Calu3 (cell line): ENCODE data around the gene TCIRG1. TPM values are rescaled to one million over a fixed set of nuclear protein-coding genes. Genes with fewer than 3 reads are reported as not detected.

Source experiments
- BruUV-seq: library from RNA; stranded (reverse); fragments of 400-500 nt; replicated peaks from 2 replicates; lab custom pipeline; 2021; lab: Mats Ljungman, UMichigan
- CTCF ChIA-PET: fragments of 300-600 bp; sonication (Branson Sonifier 250); formaldehyde crosslinking; loops from one replicate; lab custom pipeline; 2022; ENCODE audit warnings: antibody characterized with exemption; lab: Charles Lee
- DNase-seq: peaks from one replicate; pipeline ENCODE4 v3.0.0; 2022
- H3K27ac Mint-ChIP-seq: one replicate; pipeline ENCODE4 v1.8.0; 2022; ENCODE audit warnings: mixed read lengths; ENCODE audit not compliant: unreplicated experiment
- H3K27me3 Mint-ChIP-seq: one replicate; pipeline ENCODE4 v1.8.0; 2022; ENCODE audit warnings: mixed read lengths; ENCODE audit not compliant: unreplicated experiment
- H3K36me3 Mint-ChIP-seq: one replicate; pipeline ENCODE4 v1.8.0; 2022; ENCODE audit warnings: mild to moderate bottlenecking, moderate library complexity, mixed read lengths; ENCODE audit not compliant: insufficient read depth, unreplicated experiment
- H3K4me1 Mint-ChIP-seq: one replicate; pipeline ENCODE4 v1.8.0; 2022; ENCODE audit warnings: mild to moderate bottlenecking, low read depth, mixed read lengths; ENCODE audit not compliant: unreplicated experiment
- H3K4me3 Mint-ChIP-seq: one replicate; pipeline ENCODE4 v1.8.0; 2022; ENCODE audit warnings: mild to moderate bottlenecking, low read depth, moderate library complexity, mixed read lengths; ENCODE audit not compliant: unreplicated experiment
- H3K9me3 Mint-ChIP-seq: one replicate; pipeline ENCODE4 v1.8.0; 2022; ENCODE audit warnings: low read depth, mixed read lengths; ENCODE audit not compliant: unreplicated experiment
- CTCF ChIP-seq: fragments of 200-600 bp; IDR thresholded peaks from one replicate; pipeline ENCODE4 v1.8.0; 2022; ENCODE audit warnings: antibody characterized with exemption; ENCODE audit not compliant: unreplicated experiment
- intact Hi-C: fragments of 100-400 bp; cut with micrococcal nuclease; formaldehyde crosslinking; loops from one replicate; pipeline ENCODE4 v1.10.0; 2022; ENCODE audit not compliant: unreplicated experiment
- total RNA-seq: library from RNA; stranded (reverse); gene quantifications from 2 replicates; pipeline ENCODE4 v1.2.3, GENCODE V29; 2022

TCIRG1 gene
- total RNA-seq, 1 experiment from 2014 or later, result 49.7 TPM

DNA sequence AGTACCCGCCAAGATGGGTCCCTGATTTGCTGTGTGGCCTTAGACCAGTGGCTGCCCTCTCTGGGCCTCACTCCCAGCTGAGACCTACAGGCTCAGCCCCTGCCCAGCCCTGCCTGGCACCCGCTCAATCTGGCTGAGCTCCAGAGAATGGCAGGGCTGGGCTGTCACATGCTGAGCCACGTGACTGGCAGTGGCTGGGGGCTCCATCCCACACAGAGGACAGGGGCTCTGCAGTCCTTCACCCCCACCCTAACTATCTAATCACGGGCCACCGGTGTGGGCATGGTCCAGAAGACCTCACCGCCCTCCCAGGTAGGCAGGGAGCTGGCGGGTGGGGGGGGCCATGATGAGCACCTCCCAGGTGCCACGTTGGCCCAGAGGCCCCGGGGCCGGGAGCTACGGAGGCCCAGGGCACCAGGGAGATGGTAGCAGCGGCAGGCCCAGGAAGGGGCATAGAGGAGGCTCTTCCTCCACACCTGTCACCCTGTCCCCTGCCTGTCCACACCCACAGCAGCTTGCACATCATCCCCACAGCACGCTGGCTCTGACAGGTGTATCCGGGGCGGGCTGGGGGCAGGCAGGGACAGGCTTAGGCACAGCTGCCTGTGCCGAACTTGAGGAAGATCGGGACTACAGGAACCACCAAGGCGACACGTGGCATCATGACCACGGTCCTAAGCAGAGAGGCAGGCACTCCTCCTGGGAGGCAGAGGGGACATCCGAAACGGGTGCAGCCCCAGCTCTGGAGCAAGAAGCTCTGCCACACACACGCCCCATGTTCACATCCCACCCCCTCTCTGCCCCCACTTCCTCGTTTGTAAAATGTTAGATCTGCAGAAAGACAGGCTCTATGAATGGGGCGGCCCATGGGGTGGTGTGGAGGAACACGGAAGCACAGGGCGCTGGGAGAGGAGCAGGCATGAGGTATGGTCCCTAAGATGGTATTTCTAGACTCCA, 30.2 kb upstream of the TCIRG1 start:
- H3K27ac Mint-ChIP-seq, result peak overlapping the region; percentile 97
- peaks cover 68% of the 10 kb centered on the region for H3K36me3 Mint-ChIP-seq
- no peak for TF ChIP-seq CTCF
- intact Hi-C loops, result no loop called here
- BruUV-seq, result no TSS peak
- no peaks in the 10 kb centered on the region for H3K27me3 Mint-ChIP-seq
- H3K9me3 Mint-ChIP-seq, result no peaks in the 10 kb centered on the region
- DNase-seq, result peak; percentile 72
- peaks cover 61% of the 10 kb centered on the region for H3K4me1 Mint-ChIP-seq
- CTCF ChIA-PET, result interaction anchor here (0.7 to 1.9 kb wide), 5 partner anchors 13 to 586 kb away, joined by 3 to 6 read pairs (median 3); no protein-coding TSS in a partner anchor
- H3K4me3 Mint-ChIP-seq, result peak overlapping the region; percentile 88

DNA sequence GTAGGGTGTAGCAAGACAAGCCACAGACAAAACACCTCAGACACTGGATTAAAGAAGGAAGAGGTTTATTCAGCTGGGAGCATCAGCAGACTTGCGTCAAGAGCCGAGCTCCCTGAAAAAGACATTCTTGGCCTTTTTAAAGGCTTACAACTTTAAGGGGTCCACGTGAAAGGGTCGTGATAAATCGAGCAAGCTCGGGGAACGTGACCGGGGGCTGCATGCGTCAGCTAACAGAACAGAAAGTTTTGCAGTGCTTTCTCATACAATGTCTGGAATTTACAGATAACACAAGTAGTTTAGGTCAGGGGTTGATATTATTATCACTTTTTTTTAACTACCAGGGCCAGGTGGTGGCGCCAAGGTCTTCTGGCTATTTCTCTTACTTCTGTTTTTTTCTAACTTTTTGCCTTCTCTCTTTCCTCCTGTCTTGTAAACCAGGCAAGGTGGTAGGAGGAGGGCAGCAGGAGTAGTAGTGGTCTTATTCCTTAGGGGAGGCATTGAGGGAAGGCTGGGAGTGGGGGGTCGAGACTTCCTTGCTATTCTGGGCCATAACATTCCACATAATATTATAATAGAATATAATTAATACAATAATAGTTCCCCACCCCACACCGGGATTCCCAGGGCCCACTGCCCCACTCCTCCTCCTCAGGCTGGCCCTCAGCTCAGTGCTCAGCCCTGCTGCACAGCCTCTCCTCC, 29.3 kb upstream of the TCIRG1 start:
- intact Hi-C loops, result no loop called here
- Mint-ChIP-seq H3K4me3 (peak overlapping the region; percentile 88), H3K27ac (peak overlapping the region; percentile 97), H3K4me1 (peaks cover 67% of the 10 kb centered on the region), H3K9me3 (no peaks in the 10 kb centered on the region), H3K27me3 (no peaks in the 10 kb centered on the region), H3K36me3 (peaks cover 68% of the 10 kb centered on the region)
- peak; percentile 14 for TF ChIP-seq CTCF
- TSS peak; percentile 62 for BruUV-seq
- CTCF ChIA-PET, result interaction anchor here (0.6 to 1.9 kb wide), 6 partner anchors 12 to 585 kb away, joined by 3 to 6 read pairs (median 3); no protein-coding TSS in a partner anchor
- no peak for DNase-seq

GRCh38 chr11:68010090-68011041, 28.5 kb upstream of the TCIRG1 start, which contains the start of gene ALDH3B1:
ALDH3B1 (plus strand) TSS chr11:68010327; CDS start chr11:68015298, 4,971 bp downstream.
- Mint-ChIP-seq H3K36me3 (peaks cover 70% of the 10 kb centered on the region), H3K4me1 (peaks cover 70% of the 10 kb centered on the region), H3K4me3 (peak within 1 kb of the TSS; percentile 88), H3K27ac (peak within 1 kb of the TSS; percentile 97), H3K27me3 (no peaks in the 10 kb centered on the region), H3K9me3 (no peaks in the 10 kb centered on the region)
- intact Hi-C loops, result no loop called here
- CTCF ChIA-PET, result interaction anchor here (0.6 to 1.9 kb wide), 4 partner anchors 11 to 199 kb away, joined by 3 to 6 read pairs (median 3); no protein-coding TSS in a partner anchor
- DNase-seq, result peak; percentile 94
- TF ChIP-seq CTCF, result no peak
- BruUV-seq, result no TSS peak
